HL-60 (cell line): Measurements from ENCODE around the gene NRP1.

Source experiments
- DNase-seq, 2 experiments: peaks; one replicate each; pipeline ENCODE4 v3.0.0-alpha.2; 2010 to 2020; ENCODE audit warnings: low read depth in 1 of 2, low spot score in 1 of 2
- H3K27ac ChIP-seq: fragments of 250-450 bp; sonication (Bioruptor Pico); replicated peaks from 2 replicates; pipeline ENCODE4 v1.5.1; 2020; ENCODE audit warnings: mild to moderate bottlenecking, moderate library complexity
- H3K27me3 ChIP-seq: fragments of 250-450 bp; sonication (Bioruptor Pico); 2 replicates; pipeline ENCODE4 v1.5.1; 2021; ENCODE audit warnings: mild to moderate bottlenecking, moderate library complexity; ENCODE audit not compliant: insufficient read depth, poor library complexity, severe bottlenecking
- H3K4me3 ChIP-seq: replicated peaks from 2 replicates; pipeline ENCODE4 v1.5.1; 2011; ENCODE audit warnings: mild to moderate bottlenecking, control low read depth, low read length; ENCODE audit not compliant: insufficient read depth
- GABPA ChIP-seq: IDR thresholded peaks from 2 replicates; pipeline ENCODE4 v1.6.1; 2012; ENCODE audit warnings: low read depth
- POLR2AphosphoS5 ChIP-seq: IDR thresholded peaks from 2 replicates; pipeline ENCODE4 v1.6.1; 2012; ENCODE audit warnings: low read depth
- REST ChIP-seq: IDR thresholded peaks from 2 replicates; pipeline ENCODE4 v1.6.1; 2012; ENCODE audit warnings: low read depth; ENCODE audit not compliant: insufficient replicate concordance
- SPI1 ChIP-seq: IDR thresholded peaks from 2 replicates; pipeline ENCODE4 v1.6.1; 2012; ENCODE audit warnings: low read depth, mild to moderate bottlenecking, borderline replicate concordance
- TF ChIP-seq, protein P1 (sequence below): IDR thresholded peaks from one replicate; pipeline ENCODE4 v1.5.1; 2011; ENCODE audit warnings: low read length, control low read depth, inconsistent platforms; ENCODE audit not compliant: insufficient read depth

NRP1 gene

DNA sequence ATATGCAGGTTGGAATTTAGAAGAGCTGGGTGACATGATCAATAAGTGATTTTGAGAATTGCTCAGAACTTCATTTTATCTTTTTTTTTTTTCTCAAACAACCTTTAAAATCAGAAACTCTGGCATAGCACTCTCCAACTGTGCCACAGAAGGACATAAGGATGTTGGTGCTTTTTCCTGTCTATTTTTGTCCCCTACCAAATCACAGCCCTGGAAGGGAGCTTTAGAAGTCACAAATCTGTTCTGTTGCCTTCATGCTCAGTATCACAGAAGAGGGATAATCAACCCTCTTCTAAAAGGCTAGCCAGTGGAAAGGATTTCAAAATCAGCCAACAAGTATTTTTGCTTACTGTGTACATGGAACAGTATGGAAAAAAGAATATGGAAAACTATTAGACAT lies 14.8 kb upstream of the NRP1 start:
- no peak for DNase-seq

GRCh38 chr10:33347211-33347610 lies 12.7 kb upstream of the NRP1 start:
- H3K4me3 ChIP-seq, result no peak overlapping the region
- TF ChIP-seq SPI1 (no peak), GABPA (no peak), POLR2AphosphoS5 (no peak), REST (no peak)
- TF ChIP-seq, protein P1, sequence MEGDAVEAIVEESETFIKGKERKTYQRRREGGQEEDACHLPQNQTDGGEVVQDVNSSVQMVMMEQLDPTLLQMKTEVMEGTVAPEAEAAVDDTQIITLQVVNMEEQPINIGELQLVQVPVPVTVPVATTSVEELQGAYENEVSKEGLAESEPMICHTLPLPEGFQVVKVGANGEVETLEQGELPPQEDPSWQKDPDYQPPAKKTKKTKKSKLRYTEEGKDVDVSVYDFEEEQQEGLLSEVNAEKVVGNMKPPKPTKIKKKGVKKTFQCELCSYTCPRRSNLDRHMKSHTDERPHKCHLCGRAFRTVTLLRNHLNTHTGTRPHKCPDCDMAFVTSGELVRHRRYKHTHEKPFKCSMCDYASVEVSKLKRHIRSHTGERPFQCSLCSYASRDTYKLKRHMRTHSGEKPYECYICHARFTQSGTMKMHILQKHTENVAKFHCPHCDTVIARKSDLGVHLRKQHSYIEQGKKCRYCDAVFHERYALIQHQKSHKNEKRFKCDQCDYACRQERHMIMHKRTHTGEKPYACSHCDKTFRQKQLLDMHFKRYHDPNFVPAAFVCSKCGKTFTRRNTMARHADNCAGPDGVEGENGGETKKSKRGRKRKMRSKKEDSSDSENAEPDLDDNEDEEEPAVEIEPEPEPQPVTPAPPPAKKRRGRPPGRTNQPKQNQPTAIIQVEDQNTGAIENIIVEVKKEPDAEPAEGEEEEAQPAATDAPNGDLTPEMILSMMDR, result no peak
- H3K27me3 ChIP-seq, result no peaks in the 10 kb centered on the region
- DNase-seq, result no peak
- no peak overlapping the region for H3K27ac ChIP-seq

More for the DNA sequence above, 14.8 kb upstream of the NRP1 start:
- Histone ChIP-seq H3K27ac (no peak overlapping the region), H3K27me3 (no peaks in the 10 kb centered on the region), H3K4me3 (no peak overlapping the region)
- no peak for TF ChIP-seq SPI1
- no peak for TF ChIP-seq REST
- TF ChIP-seq POLR2AphosphoS5, result no peak
- no peak for TF ChIP-seq GABPA
- TF ChIP-seq, protein P1, result no peak

DNA sequence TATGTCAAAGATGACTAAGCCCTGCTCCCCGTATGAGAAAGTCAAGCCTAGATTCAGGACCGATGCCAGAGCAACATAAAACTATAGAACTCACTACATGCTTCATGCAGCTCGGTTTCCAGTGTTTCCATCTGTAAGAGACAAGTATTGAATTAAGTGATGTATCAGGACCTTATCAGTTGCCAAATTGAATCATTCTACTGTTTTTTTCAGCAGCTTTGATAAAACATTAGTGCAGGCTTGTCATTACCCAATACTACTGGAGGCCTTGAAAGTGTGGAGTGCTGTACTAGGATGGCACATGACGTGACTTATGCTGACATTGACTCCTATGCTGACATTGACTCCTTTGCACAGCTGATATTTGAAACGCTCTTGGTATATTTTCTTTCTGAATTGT lies 10.8 kb upstream of the NRP1 start:
- TF ChIP-seq SPI1, result no peak
- TF ChIP-seq GABPA, result no peak
- TF ChIP-seq POLR2AphosphoS5, result no peak
- no peak overlapping the region for H3K27ac ChIP-seq
- DNase-seq, result no peak
- no peak overlapping the region for H3K4me3 ChIP-seq
- H3K27me3 ChIP-seq, result no peaks in the 10 kb centered on the region

GRCh38 chr10:33344676-33345075 lies 10.2 kb upstream of the NRP1 start:
- Histone ChIP-seq H3K27ac (no peak overlapping the region), H3K4me3 (no peak overlapping the region), H3K27me3 (no peaks in the 10 kb centered on the region)
- no peak for DNase-seq
- TF ChIP-seq, protein P1, result no peak
- TF ChIP-seq POLR2AphosphoS5, result no peak
- TF ChIP-seq GABPA, result no peak
- TF ChIP-seq SPI1, result no peak
- no peak for TF ChIP-seq REST
